Vagina (tissue), 2 donors: ENCODE data around the gene DDX6.

ENCODE experiments used
- CTCF ChIP-seq, 3 experiments: fragments of 450-650 bp in 2 of 3; fragments of 200-600 bp in 1 of 3; sonication (generic) in 1 of 3; IDR thresholded peaks; one replicate each; pipeline ENCODE4 v1.5.1; 2017 to 2019; ENCODE audit warnings: antibody characterized with exemption in 3 of 3, mild to moderate bottlenecking in 2 of 3, moderate library complexity in 2 of 3
- POLR2A ChIP-seq, 2 donors: fragments of 450-650 bp; IDR thresholded peaks; one replicate each; pipeline ENCODE4 v1.6.1; 2017; ENCODE audit warnings: antibody characterized with exemption in 2 of 2, mild to moderate bottlenecking in 2 of 2, moderate library complexity in 2 of 2
- POLR2AphosphoS5 ChIP-seq, 2 donors: sonication (generic); formaldehyde crosslinking; IDR thresholded peaks; one replicate each; pipeline ENCODE4 v1.9.0; 2017; ENCODE audit warnings: antibody characterized with exemption in 2 of 2, mild to moderate bottlenecking in 2 of 2, low read depth in 1 of 2; ENCODE audit not compliant: insufficient read depth in 1 of 2

GRCh38 chr11:118768690-118769089 is 22.3 kb downstream of the DDX6 start:
- TF ChIP-seq CTCF (IDR thresholded peaks at IDR 0.05) (no peak), POLR2A (IDR thresholded peaks at IDR 0.05) (no peak), POLR2AphosphoS5 (IDR thresholded peaks at IDR 0.05; ENCODE audit: insufficient read depth in 1 of 2, low read depth in 1 of 2) (no peak)
